ENCODE data around the gene FAM163B.

FAM163B gene

DNA sequence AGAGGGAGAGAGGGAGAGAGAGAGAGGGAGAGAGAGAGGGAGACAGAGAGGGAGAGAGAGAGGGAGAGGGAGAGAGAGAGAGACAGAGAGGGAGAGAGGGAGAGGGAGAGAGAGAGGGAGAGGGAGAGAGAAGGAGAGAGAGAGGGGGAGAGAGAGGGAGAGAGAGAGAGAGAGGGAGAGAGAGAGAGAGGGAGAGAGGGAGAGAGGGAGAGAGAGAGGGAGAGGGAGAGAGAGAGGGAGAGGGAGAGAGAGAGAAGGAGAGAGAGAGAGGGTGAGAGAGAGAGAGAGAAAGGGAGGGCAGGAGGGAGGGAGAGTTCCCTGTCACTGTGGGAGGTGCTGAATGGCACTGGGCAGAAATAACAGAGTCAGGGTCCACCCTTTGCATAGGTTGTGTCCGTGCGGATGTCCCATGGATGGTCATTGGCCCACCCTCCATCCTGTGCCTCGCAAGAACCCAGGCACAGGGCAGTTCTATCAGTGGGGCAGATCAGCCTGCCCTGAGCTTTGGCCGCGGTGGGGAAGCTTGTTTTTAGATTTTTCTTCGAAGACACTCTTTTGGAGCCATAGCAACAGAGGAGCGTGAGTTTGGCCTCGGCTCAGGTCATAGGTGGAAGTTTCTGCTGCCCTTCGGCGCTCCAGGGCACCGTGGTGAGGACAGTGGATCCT is 44.6 kb downstream of the FAM163B start:
- TF ChIP-seq, protein P1, sequence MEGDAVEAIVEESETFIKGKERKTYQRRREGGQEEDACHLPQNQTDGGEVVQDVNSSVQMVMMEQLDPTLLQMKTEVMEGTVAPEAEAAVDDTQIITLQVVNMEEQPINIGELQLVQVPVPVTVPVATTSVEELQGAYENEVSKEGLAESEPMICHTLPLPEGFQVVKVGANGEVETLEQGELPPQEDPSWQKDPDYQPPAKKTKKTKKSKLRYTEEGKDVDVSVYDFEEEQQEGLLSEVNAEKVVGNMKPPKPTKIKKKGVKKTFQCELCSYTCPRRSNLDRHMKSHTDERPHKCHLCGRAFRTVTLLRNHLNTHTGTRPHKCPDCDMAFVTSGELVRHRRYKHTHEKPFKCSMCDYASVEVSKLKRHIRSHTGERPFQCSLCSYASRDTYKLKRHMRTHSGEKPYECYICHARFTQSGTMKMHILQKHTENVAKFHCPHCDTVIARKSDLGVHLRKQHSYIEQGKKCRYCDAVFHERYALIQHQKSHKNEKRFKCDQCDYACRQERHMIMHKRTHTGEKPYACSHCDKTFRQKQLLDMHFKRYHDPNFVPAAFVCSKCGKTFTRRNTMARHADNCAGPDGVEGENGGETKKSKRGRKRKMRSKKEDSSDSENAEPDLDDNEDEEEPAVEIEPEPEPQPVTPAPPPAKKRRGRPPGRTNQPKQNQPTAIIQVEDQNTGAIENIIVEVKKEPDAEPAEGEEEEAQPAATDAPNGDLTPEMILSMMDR (IDR thresholded peaks at IDR 0.05), result no peak

DNA sequence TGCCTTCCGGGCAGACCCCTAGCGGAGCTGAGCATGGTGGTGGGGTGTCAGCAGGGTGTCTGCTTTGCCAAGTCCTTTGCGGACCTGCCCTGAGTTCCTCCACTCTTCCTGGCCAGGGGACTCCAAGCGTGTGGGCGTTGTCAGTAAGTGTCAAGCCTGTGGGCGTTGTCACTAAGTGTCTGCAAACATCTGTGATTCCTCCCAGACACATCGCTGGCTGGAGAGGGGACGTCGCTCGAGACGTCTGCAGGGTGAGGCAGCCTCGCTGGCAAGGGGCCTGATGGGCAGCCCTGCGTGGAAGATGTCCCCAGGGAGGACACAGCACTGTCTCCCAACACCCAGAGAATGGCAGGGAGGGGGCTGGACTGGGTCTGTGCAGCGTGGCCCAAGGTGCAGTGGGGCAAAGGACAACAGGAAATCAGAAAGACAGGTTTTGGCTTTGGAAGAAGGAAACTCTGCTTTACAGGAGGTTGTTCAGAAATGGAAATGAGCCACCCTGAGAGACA is 45.8 kb downstream of the FAM163B start:
- TF ChIP-seq, protein P1 (IDR thresholded peaks at IDR 0.05), result no peak

DNA sequence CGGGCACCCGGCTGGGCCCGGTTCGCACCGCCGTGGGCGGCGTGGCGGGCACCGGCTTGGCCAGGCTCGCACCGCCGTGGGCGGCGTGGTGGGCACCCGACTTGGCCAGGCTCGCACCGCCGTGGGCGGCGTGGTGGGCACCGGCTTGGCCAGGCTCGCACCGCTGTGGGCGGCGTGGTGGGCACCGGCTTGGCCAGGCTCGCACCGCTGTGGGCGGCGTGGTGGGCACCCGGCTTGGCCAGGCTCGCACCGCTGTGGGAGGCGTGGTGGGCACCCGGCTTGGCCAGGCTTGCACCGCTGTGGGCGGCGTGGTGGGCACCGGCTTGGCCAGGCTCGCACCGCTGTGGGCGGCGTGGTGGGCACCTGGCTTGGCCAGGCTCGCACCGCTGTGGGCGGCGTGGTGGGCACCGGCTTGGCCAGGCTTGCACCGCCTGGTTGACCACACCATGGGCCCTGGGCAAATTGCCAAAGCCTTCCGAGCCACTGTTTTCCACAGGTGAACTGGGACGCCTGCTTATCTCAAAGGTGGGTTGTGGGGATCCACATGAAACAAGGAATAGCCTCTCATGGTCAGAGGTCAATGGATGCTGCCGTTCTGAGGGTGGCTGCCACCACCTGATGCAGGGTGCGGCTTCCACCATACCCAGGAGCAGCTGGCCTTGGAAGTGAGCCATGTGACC is 46.4 kb downstream of the FAM163B start:
- TF ChIP-seq, protein P1 (IDR thresholded peaks at IDR 0.05), result no peak

DNA sequence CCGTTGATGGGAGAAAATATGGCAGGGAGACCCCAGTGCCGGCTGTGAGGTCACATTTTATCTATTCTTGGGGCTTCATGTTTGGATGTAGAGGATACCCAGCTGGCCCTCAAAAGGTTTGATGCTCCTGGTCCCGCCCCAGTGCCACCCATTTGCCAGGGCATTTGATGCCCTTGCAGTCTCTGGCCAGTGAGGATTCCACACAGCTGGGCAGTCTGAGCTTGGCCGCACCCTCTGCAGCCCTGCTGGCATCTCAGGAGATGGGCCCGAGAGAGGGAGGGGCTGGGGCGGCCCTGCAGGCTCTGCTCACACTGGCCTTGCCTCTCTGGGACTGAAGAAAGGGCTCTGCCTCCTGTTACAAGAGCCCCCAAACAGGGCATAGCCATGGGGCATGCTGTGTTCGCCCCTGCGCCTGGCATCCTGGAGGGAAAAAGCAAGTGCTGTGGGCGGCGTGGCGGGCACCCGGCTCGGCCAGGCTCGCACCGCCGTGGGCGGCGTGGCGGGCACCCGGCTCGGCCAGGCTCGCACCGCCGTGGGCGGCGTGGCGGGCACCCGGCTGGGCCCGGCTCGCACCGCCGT is 47.1 kb downstream of the FAM163B start:
- TF ChIP-seq, protein P1 (IDR thresholded peaks at IDR 0.05), result no peak

DNA sequence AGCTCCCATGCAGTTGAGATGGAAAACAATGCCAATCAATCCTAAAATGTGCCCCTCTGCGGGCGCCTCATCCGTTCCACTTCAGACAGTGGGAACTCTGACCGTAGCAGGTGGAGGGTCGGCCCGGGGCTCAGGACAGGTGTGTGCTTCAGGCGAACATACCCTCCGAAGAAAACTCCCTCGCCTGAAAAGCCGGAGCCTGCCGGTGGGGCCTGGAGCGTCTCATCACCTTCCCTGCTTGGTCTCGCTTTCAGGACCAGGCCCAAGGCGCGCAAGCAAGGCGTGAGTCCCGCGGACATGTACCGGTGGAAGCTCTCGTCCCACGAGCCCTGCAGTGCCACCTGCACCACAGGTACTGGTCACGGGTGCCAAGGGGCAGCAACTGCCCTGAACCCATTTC is 48.2 kb downstream of the FAM163B start:
- TF ChIP-seq, protein P1 (IDR thresholded peaks at IDR 0.05), result no peak

DNA sequence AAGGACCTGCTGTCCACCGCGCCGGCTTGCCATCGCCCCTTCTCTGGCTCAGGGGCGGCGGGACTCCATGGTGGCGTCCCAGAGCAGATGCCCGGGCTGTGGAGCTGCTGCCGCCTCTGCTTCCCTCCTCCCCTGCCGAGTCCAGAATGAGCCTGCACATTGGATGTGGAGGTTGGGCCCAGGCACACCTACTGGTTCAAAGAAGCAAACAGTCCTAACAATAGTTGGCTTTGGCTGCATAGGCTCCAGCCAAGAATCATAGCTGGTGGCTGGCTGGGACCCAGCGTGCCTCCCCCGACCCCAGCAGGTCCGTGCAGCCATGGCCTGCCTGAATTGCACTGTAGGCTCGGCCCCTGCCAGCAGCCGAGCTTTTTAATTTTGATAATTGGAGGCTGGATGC is 48.9 kb downstream of the FAM163B start:
- TF ChIP-seq, protein P1 (IDR thresholded peaks at IDR 0.05), result no peak

DNA sequence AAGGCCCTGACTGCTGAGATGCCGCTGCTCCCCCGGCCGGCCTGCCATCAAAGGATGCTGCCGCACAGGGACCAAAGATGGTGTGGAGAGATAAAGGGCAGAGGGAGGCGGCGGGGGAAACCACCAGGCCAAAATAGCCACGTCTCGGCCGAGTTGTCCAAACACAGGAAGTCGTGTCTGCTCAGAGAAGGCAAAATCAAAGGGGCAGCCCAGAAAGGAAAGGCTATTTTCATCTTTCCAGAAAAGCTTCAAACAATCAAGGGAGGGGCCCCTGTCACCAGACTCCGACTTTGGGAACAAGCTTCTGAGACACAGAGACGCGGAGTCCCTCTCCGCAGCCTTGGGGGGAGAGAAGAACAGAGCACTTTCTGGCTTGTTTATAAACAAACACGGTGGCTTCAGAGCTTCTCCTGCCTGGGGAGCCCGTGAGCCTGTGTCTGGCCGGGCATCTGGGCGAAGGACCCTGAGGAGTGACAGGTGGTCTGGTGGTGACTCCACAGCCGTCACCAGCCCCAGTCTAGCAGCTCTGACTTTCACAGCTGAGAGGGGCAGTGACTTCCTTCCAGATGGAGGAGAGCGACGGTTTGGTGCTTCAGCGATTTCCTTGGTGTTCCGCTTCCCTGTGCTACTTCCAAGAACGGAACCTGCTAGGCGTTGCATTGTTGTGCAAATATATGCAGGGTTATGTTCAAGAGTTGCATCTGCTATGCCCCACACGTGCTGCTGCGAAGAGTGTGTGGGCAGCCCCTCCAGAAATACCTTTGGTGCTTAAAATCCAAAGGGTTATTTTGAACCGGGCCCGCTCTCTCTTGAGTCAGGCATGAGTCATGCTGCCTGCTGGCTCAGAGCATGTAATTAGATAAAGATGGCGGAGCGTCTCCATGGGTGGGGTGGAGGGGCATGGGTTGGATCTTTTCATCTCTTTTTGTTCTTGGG is 50.7 kb downstream of the FAM163B start:
- TF ChIP-seq, protein P1 (IDR thresholded peaks at IDR 0.05), result no peak
